Fibroblast of pulmonary artery (primary cell): ENCODE results near the gene ACSM5.

ENCODE experiments used
- DNase-seq: peaks from one replicate; pipeline ENCODE4 v3.0.0-alpha.2; 2010; ENCODE audit warnings: low read depth
- H3K4me3 ChIP-seq: replicated peaks from 2 replicates; pipeline ENCODE4 v1.5.1; 2011; ENCODE audit warnings: low read depth, mild to moderate bottlenecking, control low read depth, low read length, moderate library complexity
- CTCF ChIP-seq: IDR thresholded peaks from 2 replicates; pipeline ENCODE4 v1.5.1; 2011; ENCODE audit warnings: mild to moderate bottlenecking, control low read depth, low read length, inconsistent platforms; ENCODE audit errors: missing control alignments

The ACSM5 gene

GRCh38 chr16:20388854-20389253 lies 20.5 kb upstream of the ACSM5 start:
- no peak overlapping the region for H3K4me3 ChIP-seq
- no peak for DNase-seq
- no peak for TF ChIP-seq CTCF

- H3K4me3 ChIP-seq, result no peak overlapping the region
- TF ChIP-seq CTCF, result no peak
- no peak for DNase-seq
Observed at GRCh38 chr16:20391045-20391444, 18.3 kb upstream of the ACSM5 start.

GRCh38 chr16:20393801-20394577 lies 15.3 kb upstream of the ACSM5 start:
- no peak for DNase-seq
- TF ChIP-seq CTCF, result no peak

GRCh38 chr16:20395946-20396345 lies 13.4 kb upstream of the ACSM5 start:
- TF ChIP-seq CTCF, result no peak
- no peak for DNase-seq
- no peak overlapping the region for H3K4me3 ChIP-seq

More at GRCh38 chr16:20393801-20394577, 15.3 kb upstream of the ACSM5 start:
- no peak overlapping the region for H3K4me3 ChIP-seq

- DNase-seq, result no peak
- TF ChIP-seq CTCF, result no peak
- H3K4me3 ChIP-seq, result no peak overlapping the region
Observed at GRCh38 chr16:20396846-20397467, 12.4 kb upstream of the ACSM5 start.

GRCh38 chr16:20397468-20398074 lies 11.8 kb upstream of the ACSM5 start:
- no peak for TF ChIP-seq CTCF
- H3K4me3 ChIP-seq, result no peak overlapping the region
- no peak for DNase-seq

GRCh38 chr16:20398603-20399002 lies 10.7 kb upstream of the ACSM5 start:
- no peak for DNase-seq

More at GRCh38 chr16:20398603-20399002, 10.7 kb upstream of the ACSM5 start:
- no peak for TF ChIP-seq CTCF
- H3K4me3 ChIP-seq, result no peak overlapping the region
